Activated T-cell treated with anti-CD3 and anti-CD28 coated beads for 48 hours (primary cell): Measurements from ENCODE around the gene NFYC.

ENCODE experiments used
- DNase-seq: peaks from one replicate; pipeline ENCODE4 v3.0.0-alpha.2; 2020; ENCODE audit warnings: low read depth

NFYC gene

DNA sequence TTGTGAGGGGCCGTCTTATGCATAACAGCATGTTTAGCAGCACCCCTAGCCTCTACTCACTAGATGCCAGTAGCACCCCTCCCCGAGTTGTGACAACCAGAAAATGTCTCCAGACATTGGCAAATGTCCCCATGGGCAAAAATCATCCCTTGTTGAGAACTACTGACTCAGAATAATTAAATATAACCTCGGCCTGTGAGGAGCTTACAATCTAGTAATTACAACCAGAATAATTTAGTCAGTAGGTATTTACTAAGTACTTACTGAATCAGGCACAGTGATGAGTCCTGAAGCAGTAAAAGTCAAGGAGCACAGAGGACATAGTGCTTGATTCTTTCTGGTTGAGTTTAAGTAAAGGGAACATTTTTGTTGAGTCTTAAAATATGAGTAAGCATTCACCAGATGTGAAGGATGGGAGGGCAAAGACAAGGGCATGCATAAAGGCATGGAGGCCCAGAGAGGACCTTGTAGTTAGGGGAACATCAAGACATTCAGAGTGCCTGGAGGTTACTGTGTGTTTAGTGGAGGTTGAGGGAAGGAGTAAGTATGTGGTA lies 48.0 kb downstream of the NFYC start:
- no peak for DNase-seq

DNA sequence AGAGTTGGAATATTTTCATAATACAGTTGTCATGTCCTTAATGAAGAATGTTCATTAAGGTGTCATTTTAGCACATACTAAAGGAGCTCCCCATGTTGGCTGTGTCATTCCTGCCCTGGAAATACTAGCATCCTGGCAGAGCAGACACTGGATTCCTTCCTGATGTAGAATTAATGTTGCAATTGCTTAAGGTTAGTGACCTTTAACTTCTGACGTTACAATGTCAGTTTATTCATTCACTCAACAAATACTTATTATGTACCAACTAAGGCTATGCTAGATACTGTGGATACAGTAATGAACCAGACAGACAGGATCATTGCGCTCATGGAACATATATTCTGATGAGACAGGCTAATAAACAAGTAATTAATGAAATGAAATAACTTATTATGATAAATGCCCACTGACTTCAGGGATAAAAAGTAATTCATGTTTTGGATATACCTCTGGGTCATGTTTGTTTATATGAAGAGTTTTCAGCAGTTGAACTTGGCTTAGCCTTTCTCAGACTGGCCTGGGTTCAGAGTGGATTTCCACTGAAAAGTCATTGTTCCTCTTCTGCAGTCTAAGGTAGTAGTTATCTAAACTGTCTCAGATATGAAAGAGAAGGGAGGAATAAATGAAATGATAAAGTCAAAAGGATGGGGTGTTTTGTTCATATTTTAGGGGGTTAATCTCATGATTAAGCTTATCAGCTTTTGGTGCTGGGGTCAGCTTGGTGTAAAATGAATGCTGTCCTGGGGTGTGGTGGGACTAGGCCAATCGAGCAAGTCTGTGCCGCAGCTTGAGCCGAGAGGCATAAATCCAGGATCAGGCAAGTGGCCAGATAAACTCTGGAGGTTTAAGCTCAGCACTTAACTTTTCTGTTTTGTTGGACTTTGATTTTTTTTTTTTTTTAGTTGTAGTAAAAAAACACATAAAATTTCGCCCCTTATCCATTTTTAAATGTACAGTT lies 48.8 kb downstream of the NFYC start:
- DNase-seq, result no peak

GRCh38 chr1:40740997-40741736 lies 49.7 kb downstream of the NFYC start:
- no peak for DNase-seq

DNA sequence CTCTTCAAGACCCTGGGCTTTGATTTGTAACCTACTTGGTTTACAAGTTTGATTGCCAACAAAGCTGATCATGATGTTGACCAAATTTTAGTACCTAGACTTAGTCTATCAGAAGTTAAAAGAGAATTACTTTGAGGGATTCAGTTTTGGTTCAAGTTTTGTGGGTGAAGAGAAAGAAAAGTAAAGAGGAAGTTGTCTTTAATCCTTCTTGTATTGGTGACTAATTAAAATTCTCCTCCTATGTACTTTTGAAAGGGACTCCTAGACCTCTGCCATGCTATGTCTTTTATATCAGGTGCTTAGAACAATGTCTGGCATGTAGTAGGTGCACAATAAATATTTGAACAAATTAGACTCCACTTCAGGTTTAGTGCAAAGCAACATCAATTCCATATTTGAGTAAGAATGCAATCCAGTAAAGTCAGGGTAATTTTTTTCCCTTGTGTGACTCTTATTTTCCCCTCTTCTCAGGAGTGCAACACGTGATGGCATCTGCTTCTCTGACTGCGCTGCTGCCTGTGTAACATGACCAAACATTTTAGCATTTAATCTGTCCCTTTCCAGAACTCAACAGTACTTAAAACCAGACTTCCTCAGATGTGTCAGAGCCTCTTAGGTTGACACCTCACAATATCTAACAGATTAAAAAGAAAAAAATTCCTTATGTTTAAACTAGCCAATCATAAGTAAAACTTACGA lies 51.0 kb downstream of the NFYC start:
- DNase-seq, result no peak

GRCh38 chr1:40743452-40743851 lies 51.9 kb downstream of the NFYC start:
- DNase-seq, result no peak

DNA sequence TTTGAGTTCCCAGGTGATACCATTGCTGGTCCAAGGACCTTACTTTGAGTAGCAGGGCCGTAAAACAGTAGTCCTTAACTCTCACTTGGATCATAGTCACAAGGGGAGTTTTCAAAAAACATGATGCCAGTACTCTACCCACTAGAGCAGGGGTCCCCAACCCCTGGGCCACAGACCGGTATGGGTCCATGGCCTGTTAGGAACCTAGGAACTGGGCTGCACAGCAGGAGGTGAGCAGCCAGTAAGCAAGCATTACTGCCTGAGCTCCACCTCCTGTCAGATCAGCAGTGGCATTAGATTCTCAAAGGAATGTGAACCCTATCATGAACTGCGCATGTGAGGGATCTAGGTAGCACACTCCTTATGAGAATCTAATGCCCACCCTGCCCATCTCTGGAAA lies 52.4 kb downstream of the NFYC start:
- DNase-seq, result no peak

GRCh38 chr1:40745176-40745575 lies 53.7 kb downstream of the NFYC start:
- DNase-seq, result no peak

DNA sequence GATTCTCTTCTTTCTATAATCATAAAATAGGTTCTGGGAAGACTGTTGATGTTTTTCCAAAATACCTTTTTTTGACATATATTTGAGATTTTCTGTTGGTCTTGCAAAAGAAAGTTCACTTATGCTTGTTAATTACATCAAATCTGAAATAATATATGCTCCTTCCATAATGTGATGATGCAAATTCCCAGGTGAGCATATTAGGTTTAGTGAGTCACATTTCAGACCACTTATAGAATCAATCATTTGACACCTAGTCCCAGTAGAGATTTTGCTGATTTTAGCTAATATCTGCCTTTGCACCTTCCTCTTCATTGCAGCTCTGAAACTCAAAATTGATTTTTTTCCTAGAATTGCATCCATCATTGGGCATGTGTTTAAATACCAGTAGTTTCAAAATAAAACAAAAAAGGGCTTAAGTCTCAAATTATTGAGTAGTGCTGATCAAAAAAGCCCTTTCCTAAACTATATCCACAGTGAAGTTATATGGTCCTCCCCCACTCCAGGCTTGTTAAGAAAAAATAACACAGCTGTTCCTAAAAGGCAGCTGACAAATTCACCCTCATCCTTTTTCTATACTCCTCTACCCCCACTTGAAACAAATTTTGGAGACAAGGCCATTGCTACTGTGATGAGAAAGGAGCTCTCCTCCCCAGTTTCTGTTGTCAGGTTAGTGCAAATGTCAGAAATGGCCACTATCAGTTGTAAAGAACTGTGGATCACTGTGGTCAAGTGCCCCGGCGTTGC lies 55.0 kb downstream of the NFYC start:
- DNase-seq, result no peak

DNA sequence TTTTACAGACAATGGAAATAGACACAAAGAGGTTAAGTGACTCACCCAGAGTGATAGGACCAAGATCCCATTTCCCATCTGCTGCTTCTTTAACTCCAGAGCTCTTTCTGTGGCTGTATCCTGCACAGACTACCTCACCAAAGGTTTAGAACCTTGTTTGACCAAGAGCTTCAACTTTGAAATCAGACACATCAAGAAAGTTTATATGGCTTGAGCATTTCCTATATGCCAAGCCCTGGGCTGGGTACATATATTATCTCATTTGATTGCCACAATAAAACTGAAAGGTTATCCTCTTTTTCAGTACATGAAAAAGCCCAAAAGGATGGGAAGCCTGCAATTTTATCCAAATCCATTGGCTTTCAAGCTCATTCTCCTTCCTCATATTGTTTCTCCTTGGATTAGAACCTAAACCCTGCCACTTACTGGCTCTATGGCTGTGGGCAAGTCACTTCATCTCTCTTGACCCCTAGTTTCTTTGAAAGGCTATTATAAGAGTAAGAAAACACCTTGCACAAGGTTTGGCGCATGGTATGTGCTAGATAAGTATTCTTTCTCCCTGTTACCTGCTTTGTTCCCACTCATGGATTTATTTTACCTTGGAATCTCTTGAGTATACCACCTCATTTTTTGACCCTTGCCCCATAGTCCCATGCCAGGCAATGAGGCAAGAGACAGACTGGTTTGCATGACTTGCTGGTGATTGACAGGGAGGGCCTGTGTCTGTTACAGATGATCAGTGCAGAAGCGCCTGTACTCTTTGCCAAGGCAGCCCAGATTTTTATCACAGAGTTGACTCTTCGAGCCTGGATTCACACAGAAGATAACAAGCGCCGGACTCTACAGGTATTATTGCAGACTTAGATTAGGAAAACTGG lies 57.6 kb downstream of the NFYC start:
- DNase-seq, result no peak

DNA sequence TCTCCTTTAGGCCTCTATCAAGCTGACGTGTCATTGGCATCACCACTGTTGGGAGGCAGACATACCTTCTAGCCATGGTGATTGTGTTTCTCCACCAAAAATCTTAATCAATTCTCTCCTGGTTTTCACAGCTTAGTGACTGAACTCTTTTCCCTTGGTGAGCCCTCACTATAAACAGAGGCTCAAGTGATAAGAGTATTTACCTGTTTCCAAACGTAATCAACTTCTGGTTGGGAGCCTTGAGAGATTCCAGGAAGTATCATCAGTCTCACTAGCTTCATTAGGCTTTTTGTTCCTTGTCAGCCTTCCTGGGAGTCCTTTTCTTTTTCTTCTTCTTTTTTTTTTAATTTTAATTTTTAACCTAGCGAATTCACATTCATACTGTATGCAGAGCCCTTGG lies 58.3 kb downstream of the NFYC start:
- no peak for DNase-seq

DNA sequence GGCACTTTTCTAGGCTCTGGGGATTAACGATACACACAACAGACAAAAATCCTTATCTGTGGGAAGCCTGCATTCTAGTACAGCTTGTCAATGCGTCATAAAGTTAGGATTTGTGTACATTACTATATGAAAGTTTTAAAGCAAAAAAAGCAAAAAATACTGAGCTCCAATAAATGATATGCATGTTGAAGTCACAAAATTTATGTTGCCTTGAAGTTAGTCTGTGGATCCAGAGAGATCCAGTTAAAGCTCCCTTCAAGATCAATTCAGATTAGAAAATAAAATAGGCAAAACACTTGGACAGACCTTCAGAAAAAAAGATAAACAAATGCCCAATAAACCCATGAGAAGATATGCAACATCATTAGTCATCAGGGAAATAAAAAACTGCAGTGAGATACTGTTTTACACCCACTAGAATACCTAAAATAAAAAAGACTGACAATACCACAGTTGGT lies 59.0 kb downstream of the NFYC start:
- no peak for DNase-seq

DNA sequence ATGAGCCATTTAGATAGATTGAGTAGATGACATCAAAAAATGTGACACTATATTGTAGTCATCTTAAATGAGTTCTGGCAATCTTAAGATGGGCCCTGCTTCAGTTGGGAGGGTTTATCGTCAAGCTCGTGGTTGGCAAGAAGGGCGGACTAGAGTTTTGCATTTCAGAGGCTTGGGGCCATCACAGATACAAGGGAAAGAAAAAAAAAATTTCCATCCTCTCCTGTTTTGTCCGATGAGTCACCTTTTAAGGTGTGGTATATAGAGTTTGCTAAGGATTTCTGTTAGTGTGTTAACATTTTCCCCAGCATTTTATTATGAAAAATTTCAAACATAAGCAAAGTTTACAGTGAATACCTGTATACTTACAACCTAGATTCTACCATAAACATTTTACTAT lies 60.3 kb downstream of the NFYC start:
- no peak for DNase-seq

GRCh38 chr1:40753142-40753882 lies 61.8 kb downstream of the NFYC start:
- no peak for DNase-seq

DNA sequence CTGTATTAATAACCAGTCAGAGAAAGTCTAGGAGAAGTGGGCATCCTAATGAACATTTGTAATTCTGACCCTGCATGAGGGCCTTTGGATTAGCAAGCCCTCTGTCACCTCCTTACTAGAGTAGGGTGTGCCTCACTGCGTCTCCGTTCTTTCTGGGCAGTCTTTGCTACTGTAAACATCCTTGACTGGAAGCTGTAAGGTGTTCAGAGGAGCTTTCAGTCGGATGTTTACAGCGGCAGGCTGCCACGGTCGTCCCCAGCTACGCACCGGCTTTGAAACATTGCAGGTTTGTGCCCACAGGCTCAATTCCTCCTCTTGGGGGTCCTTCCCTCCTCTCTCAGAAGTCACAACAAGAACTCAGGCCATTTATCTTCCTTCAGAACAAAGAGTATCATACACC lies 62.7 kb downstream of the NFYC start:
- no peak for DNase-seq

GRCh38 chr1:40755067-40755466 lies 63.6 kb downstream of the NFYC start:
- no peak for DNase-seq

GRCh38 chr1:40756523-40756922 lies 65.0 kb downstream of the NFYC start:
- DNase-seq, result no peak

GRCh38 chr1:40757084-40757483 lies 65.6 kb downstream of the NFYC start:
- DNase-seq, result no peak

GRCh38 chr1:40758004-40758403 lies 66.5 kb downstream of the NFYC start:
- DNase-seq, result no peak

DNA sequence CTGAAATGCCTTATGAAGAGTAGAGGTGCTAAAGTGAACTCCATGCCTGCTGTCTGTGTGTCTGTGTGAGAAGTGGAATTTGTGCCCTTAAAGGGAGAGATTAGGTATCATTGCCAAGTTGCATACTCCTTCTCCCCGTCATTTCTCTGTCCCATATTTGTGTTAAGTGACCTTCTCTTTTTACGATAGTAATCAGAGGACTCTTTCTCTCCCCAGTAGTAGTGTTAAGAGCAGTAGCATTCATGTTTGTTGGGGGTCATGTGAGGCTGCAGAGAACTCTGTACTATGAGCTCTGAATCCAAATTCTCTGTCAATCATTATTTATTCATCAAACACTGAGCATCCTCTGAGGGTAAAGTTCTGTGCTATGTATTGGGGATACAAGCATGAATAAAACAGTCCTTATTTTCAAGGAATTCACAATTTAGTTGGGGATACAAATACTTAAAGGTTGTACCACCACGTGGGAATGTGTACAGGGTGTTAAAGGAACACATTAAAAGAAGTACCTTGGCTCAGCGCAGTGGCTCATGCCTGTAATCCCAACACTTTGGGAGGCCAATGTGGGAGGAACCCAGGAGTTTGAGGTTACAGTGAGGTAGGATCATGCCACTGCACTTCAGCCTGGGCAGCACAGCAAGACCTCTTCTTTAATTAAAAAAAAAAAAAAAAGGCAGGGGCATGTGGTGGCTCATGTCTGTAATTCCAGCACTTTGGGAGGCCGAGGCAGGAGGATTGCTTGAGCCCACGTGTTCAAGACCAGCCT lies 67.3 kb downstream of the NFYC start:
- DNase-seq, result no peak
